Right atrium auricular region (tissue), 2 donors: ENCODE data around the gene AGPAT4. TPM values are rescaled to one million over a fixed set of nuclear protein-coding genes. Genes with fewer than 3 reads are reported as not detected.
"Not testable (repeated sequence)": the region's sequence is repeated elsewhere in the genome, so short reads cannot be mapped to it uniquely, and the experiment has no call there.

Experiments used
- DNase-seq: peaks from one replicate; pipeline ENCODE4 v3.0.0-alpha.2; 2019; ENCODE audit warnings: low spot score
- H3K27ac ChIP-seq, 2 donors: fragments of 200-600 bp; sonication (generic); 1 replicate in 1 of 2; 2 replicates in 1 of 2; pipeline ENCODE4 v1.5.1; 2016 to 2019
- H3K27me3 ChIP-seq, 2 donors: fragments of 200-600 bp; sonication (generic); one replicate each; pipeline versions ENCODE4 v1.5.1 to v1.6.0; 2017 to 2019
- H3K36me3 ChIP-seq: fragments of 200-600 bp; sonication (generic); one replicate; pipeline ENCODE4 v1.5.1; 2016
- H3K4me1 ChIP-seq, 2 donors: fragments of 200-600 bp; sonication (generic); one replicate each; pipeline versions ENCODE4 v1.5.1 to v1.6.0; 2017 to 2019
- H3K4me3 ChIP-seq, 2 donors: fragments of 200-600 bp; sonication (generic); 1 replicate in 1 of 2; 2 replicates in 1 of 2; pipeline ENCODE4 v1.5.1; 2017 to 2019; ENCODE audit warnings: mild to moderate bottlenecking in 1 of 2, moderate library complexity in 1 of 2
- H3K9me3 ChIP-seq, 2 donors: fragments of 200-600 bp; sonication (generic); one replicate each; pipeline ENCODE4 v1.5.1; 2019
- total RNA-seq, 2 donors: library from RNA; depleted of rRNA; stranded (reverse); fragments of >200 nt; gene quantifications; one replicate each; pipeline ENCODE4 v1.1.0, GENCODE V29; 2016
- TF ChIP-seq, protein P1 (sequence below), 2 donors: fragments of 200-600 bp; sonication (generic); IDR thresholded peaks; one replicate each; pipeline ENCODE4 v1.5.1; 2019; ENCODE audit warnings: antibody characterized with exemption in 2 of 2

Gene AGPAT4
- total RNA-seq, 2 donors from 2014 or later = 2.3 to 2.6 TPM

DNA sequence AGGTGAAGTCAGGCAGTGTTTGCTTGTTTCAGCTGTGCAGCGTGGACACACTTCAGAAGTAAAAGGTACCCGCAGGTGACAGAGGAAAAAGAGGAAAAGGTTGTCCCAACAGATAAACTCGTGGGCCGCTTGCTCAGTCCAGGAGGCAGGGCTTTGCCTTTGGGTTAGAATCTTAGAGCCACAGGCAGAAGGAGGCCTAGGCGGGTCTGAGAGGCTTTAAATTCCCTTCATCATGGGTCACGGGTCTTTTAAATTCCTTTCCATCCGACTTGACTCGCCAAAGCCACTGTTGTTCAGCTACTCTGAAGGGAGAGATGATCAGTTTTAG is 48.2 kb downstream of the AGPAT4 start:
- no peaks in the 10 kb centered on the region for H3K9me3 ChIP-seq
- H3K27me3 ChIP-seq = no peaks in the 10 kb centered on the region
- H3K4me1 ChIP-seq = peaks cover 0 to 37% of the 10 kb centered on the region in 2 donors
- no peak for DNase-seq
- H3K36me3 ChIP-seq = no peaks in the 10 kb centered on the region
- no peak overlapping the region for H3K27ac ChIP-seq
- TF ChIP-seq, protein P1, sequence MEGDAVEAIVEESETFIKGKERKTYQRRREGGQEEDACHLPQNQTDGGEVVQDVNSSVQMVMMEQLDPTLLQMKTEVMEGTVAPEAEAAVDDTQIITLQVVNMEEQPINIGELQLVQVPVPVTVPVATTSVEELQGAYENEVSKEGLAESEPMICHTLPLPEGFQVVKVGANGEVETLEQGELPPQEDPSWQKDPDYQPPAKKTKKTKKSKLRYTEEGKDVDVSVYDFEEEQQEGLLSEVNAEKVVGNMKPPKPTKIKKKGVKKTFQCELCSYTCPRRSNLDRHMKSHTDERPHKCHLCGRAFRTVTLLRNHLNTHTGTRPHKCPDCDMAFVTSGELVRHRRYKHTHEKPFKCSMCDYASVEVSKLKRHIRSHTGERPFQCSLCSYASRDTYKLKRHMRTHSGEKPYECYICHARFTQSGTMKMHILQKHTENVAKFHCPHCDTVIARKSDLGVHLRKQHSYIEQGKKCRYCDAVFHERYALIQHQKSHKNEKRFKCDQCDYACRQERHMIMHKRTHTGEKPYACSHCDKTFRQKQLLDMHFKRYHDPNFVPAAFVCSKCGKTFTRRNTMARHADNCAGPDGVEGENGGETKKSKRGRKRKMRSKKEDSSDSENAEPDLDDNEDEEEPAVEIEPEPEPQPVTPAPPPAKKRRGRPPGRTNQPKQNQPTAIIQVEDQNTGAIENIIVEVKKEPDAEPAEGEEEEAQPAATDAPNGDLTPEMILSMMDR (IDR thresholded peaks at IDR 0.05) = no peak
- no peak overlapping the region for H3K4me3 ChIP-seq

GRCh38 chr6:161224951-161225680 is 48.7 kb downstream of the AGPAT4 start:
- not testable (repeated sequence) for DNase-seq, H3K9me3 ChIP-seq, H3K27me3 ChIP-seq, H3K27ac ChIP-seq, H3K36me3 ChIP-seq, H3K4me3 ChIP-seq
- peaks cover 0 to 37% of the 10 kb centered on the region in 2 donors for H3K4me1 ChIP-seq

- H3K9me3 ChIP-seq = no peaks in the 10 kb centered on the region
- TF ChIP-seq, protein P1 (IDR thresholded peaks at IDR 0.05) = no peak
- H3K27me3 ChIP-seq = no peaks in the 10 kb centered on the region
- peaks cover 0 to 26% of the 10 kb centered on the region in 2 donors for H3K4me1 ChIP-seq
- H3K27ac ChIP-seq = no peak overlapping the region
- H3K36me3 ChIP-seq = no peaks in the 10 kb centered on the region
- H3K4me3 ChIP-seq = no peak overlapping the region
- no peak for DNase-seq
Measured at GRCh38 chr6:161223646-161224045, 50.2 kb downstream of the AGPAT4 start.

DNA sequence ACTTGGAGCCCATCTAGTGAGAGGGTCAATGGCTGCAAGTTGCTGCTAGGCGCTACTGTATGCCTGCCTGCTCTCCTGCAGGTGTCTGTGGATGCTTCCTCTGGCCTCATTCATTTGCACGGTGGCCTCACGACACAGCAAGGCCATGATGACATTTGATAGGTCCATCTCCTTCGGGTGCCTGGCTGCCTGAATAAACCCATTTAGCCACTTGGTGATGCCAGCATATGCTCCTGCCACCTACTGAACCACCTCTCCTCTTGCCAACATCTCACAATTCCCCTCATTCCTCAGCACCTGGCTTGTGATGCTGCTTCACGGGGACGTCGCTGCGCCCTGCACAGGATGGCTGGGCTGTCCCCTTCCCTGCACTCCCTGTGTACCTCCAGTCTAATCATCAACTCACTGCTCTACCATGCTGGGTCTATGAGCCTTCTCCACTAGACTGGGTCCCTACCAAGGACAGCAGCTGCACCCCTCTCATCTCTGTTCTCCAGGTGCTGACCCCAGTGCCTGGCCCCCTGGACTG is 51.1 kb downstream of the AGPAT4 start:
- H3K9me3 ChIP-seq = no peaks in the 10 kb centered on the region
- no peak for DNase-seq
- TF ChIP-seq, protein P1 (IDR thresholded peaks at IDR 0.05) = no peak
- no peak overlapping the region for H3K4me3 ChIP-seq
- H3K27ac ChIP-seq = no peak overlapping the region
- no peaks in the 10 kb centered on the region for H3K27me3 ChIP-seq
- H3K4me1 ChIP-seq = peaks cover 0 to 19% of the 10 kb centered on the region in 2 donors
- no peaks in the 10 kb centered on the region for H3K36me3 ChIP-seq

- H3K36me3 ChIP-seq = no peaks in the 10 kb centered on the region
- TF ChIP-seq, protein P1 (IDR thresholded peaks at IDR 0.05) = no peak
- no peak for DNase-seq
- H3K27me3 ChIP-seq = no peaks in the 10 kb centered on the region
- no peaks in the 10 kb centered on the region for H3K4me1 ChIP-seq
- no peak overlapping the region for H3K4me3 ChIP-seq
- H3K9me3 ChIP-seq = no peaks in the 10 kb centered on the region
- H3K27ac ChIP-seq = no peak overlapping the region
Measured at GRCh38 chr6:161220346-161220745, 53.5 kb downstream of the AGPAT4 start.

DNA sequence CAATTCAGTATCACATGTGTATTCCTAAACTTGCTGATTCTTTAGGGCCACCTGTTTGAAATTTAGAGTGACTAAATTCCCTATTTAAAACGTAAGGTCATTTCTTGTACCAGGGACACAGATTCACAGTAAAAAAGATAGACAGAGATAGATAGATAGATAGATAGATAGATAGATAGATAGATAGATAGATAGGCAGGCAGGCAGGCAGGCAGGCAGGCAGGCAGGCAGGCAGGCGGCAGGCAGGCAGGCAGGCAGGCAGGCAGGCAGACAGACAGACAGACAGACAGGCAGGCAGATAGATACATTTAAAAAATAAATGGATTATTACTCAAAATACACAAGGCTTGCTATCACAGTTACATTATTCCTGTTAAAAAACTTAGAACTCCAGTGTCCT is 54.2 kb downstream of the AGPAT4 start:
- TF ChIP-seq, protein P1 (IDR thresholded peaks at IDR 0.05) = no peak
- Histone ChIP-seq H3K4me1 (no peaks in the 10 kb centered on the region), H3K36me3 (no peaks in the 10 kb centered on the region), H3K27ac (no peak overlapping the region), H3K27me3 (no peaks in the 10 kb centered on the region), H3K4me3 (no peak overlapping the region), H3K9me3 (no peaks in the 10 kb centered on the region)
- no peak for DNase-seq
